Stomach (tissue), 4 donors: Measurements from ENCODE around the gene RAD51AP1.

Experiments
- EP300 ChIP-seq: sonication (generic); formaldehyde crosslinking; IDR thresholded peaks from one replicate; pipeline ENCODE4 v1.6.1; 2017; ENCODE audit warnings: antibody characterized with exemption
- POLR2AphosphoS5 ChIP-seq, 3 donors: sonication (generic); formaldehyde crosslinking; IDR thresholded peaks; one replicate each; pipeline ENCODE4 v1.6.1; 2016; ENCODE audit warnings: antibody characterized with exemption in 3 of 3

DNA sequence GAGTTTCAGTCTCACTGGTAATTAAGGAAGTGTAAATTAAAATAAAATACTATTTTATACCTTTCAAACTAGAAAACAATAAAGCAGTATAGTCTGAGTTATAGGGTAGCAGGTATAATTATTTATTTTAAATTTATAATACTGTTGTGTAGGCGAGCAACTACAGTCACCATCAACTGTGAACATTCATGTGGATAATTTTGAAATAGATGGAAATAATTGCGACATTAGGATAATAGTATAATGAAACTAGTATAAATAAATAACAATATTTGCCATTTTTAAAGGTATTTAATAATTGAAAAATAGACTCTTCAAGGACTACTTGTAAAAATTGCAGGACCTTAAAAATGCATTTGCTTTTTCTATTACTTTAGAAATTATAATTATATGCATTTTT is 19.5 kb downstream of the RAD51AP1 start:
- TF ChIP-seq POLR2AphosphoS5 (IDR thresholded peaks at IDR 0.05), result no peak
- no peak for TF ChIP-seq EP300
